Nucleus accumbens (tissue), 56 donors: ENCODE data around the gene TSPEAR.

Experiments
- DNase-seq, 56 donors: peaks; one replicate each; lab custom pipeline; 2025; lab: John Stamatoyannopoulos, UW

Gene TSPEAR

DNA sequence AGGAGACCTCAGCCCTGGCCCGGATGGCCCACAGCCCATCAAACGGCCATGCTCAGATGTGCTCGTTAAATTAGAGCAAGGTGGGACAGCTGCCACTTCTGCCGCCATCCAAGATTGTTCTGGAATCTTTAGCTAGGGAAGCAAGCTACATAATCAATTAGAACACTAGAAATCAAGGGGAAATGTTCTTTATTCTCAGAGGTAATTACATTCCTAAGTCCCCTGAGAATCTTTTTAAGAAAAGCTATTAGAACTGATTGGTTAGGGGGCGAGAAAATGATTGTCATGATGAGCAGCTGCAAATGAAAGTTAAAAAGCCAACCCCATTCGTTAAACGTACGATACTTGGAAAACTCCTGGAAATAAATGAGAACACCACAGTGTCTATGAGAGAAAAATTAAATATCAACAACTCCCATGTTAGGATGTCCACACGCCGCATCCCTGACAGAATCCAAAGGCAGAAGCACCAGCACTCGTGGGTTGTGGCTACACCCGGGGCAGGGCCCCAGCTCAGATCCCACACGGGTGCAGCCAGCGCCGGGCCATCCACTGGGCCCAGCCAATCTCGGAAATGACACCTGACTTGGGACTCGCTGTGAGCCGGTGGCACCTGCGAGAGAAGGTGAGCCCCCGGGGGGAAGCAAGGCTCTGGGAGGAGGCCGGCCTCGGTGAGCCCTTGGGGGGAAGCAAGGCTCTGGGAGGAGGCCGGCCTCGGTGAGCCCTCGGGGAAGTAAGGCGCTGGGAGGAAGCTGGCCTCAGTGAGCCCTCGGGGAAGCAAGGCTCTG, 209.0 kb downstream of the TSPEAR start:
- DNase-seq: no peak

DNA sequence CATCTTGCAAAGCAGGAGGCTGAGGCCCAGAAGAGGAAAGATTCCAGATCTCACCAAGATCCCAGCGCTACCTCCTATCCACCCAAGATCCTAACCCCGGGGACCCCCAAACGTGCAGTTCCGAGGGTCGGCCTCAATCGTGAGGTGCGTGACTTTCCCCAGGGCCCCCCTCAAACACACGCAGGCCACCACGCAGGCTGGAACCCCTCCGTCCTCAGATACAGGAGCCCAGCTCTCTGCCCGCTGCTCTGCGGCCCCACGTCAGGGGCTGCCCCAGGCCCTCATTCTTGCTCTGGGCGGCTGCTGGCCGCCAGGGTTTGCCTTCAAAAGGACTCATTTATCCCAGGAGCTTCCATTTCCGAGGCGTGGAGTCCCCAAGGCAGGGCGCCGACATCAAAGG, 211.3 kb downstream of the TSPEAR start:
- no peak for DNase-seq

DNA sequence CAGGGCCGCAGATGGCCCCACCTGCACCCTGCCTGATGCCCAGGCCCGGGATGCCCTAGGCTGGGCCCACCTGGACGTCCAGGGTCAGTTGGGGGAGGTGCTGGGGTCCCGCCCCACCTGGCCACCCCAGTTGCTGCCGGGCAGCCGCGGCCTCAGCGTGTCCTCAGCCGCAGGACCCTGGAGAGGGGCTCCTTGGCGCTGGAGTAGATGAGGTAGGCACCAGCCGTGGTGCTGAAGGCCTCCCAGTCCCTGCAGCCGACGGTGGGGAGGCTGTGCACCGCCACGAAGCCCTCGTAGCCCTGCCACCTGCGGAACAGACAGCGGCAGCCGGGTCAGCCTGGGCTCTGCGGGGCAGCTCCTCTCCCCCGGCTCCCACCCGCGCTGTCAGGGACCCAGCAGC, 211.7 kb downstream of the TSPEAR start:
- DNase-seq: no peak

DNA sequence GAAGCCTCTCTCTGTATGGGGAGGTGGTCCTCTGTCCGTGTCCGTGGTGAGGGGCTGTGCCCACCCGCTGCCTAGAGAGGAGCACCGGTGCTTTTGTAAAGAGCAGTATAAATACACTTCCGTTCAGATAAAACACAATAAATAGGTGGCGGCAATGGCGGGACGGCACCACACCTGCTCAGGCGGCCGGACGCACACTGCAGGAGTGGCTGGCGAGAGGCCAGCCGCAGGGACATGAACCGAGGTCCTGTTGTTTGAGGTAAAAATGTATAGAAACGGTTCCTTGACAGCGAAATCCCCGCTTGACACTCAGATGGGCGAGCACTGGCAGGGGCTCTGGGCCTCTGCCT, 212.2 kb downstream of the TSPEAR start:
- DNase-seq: no peak

DNA sequence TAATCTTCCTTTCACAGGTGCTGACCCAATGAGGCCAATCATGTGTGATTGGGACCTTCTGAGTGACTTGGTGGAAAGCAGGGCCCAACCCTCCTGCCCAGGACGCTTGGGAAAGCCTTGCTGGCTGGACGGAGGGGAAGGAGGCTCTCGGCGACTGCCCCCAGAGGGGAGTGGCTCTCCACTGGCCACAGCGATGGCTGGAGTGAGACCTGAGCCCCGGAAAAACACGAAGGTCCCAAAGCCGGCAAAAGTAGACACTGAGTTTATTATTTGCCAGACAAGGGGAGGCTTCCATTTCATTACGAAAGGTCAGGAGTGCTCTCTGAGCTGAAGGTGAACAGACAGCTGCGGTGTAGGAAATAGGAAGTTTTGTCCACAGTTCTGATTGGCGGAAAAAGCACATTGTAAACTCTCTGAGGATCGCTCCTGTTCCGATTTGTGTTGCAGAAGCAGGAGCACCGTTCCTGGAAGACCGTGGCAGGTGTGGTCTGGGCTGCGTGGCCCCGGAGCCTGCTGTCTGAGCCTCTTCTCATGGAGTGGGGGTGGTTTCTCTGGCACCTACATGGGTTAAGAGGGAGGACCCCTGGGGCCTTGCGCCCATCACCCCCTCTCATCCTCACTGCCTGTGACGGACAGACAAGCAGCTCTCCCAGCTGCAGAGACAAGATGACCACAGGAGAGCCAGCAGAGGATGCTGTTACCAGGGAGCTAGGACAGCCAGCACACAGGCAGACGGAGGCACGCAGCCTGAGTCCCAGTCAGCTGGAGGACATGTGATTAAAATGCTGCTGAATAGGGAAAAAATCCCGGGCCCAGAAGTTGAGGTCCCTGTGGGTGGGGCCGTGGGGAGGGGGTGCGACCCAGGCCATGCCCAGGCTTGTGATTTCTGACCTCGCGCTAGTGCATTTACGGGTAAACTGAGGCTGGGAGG, 212.8 kb downstream of the TSPEAR start:
- no peak for DNase-seq

DNA sequence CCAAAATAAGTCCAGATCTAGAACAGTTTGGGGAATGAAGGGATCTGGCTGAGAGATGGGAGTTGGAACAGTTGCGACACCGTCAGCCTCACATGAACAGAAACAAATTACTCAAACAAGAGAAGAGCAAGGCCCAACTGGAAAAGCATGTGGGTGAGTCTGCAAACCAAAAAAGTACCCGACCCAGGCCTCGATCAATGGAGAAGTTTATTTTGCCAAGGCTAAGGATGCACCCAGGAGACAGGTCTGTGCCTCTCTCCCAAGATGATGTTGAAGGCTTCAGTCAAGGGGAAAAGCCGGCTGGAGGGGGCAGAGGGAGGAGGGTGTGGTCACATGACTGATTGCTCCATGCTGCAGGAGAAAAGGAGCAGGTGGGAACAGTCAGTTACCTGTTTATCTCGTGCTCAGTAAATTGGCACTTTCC, 213.7 kb downstream of the TSPEAR start:
- DNase-seq: no peak

DNA sequence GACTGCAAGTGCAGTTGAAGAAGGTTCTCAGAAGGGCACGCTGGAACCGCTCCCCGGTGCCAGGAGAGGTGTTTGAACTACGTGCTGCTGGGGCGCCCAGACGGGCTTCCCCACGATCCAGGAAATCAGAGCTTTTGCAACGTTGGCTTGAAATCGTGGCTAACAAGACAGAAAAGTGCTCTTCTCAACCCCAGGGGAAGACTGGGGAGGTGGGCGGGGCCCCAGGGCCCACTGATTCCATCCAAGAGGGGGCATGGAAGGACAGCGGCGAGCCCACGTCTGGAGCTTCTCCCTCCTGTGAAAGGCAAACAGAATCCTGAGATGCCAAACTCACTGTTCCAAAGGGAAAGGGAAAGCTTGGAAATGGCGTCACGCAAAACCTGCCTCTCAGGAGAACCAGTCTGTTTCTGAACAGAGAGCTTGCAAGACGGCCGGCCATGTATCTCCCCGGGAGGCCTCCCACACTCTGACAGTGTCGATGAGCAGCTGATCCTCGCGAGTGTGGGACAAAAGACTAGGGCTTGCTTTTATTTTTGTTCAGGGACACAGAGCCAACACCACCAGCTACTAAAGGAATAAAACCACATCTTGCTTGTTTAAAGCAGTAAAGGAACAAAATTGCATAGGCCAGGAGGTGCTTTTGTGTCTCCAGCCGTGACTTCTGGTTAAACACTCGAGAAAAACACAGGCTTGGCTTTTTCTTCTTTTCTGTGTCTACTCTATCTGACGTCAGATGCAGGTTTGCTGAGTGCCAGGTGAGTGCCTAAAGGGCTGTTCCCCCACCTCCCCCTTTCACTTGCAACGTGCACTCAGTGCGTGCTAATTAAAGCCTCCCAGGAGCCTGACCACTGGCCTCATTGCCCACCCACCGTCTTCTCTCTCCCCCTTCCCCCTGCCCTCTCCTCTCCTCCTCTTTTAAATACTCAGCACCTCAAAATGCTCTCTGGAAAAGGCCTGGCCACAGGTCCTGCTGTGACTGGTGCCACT, 214.5 kb downstream of the TSPEAR start:
- peak in 1 of 56 donors; percentile 16 for DNase-seq

DNA sequence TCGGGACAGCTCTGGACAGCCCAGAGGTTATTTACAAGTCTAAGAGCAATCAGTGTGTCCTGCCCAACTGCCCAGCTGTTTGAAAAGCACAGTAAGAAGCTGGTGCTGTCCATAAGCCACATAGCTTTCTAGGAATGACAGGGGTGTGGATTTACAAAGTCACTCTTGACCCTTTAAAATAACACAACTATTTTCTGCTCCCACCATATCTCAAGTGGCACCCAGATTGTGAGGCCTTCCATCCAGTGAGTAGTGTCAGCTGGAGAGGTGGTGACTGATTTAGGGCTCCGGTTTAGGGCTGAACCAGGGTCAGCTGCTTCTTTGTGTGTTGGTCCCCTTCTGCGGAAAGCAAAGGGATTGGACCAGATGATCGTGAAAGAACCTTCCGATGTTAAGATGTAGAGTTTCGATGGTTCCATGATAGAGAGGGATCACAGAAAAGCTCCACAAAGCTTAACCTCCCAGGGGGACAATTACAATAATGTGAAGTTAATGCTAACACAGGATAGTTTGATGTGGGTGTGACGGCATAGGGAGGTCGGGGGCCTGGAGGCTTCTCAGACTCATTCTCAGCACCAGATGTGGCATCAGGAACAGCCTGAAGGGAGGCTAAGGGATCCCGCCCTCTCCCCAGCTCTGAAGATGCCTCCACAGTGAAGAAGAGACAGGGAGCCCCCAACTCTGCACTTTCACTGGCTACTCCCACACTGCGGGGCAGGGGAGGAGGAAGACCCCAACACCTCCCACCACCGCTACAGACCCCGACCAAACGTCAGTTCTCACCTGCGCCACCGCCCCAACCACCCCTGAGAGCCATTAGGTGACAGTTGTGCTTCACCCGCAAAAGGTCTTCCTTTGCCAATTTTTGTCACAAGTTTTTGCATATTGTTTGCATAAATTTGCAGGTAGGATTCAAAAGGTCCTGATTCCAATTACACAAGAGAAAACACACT, 215.5 kb downstream of the TSPEAR start:
- no peak for DNase-seq

DNA sequence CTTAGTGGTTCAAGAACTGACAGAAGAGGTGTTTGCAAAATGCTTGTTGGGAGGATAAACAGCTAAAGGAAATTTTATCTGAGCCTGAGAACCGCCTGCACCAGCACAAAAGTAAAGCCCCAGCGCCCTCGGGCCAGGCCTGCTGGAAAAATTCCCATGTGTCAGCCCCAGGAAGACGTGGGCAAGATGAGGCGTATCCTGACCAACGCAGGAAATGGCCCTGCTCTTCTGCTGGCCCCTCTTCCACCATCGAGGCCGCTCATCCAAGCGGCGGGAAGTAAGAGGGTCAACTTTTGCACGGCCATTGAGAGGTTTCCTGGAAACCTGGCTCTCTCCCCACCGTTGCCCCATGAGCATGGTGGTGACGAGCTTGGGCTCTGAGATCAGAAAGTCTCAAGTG, 216.4 kb downstream of the TSPEAR start:
- no peak for DNase-seq

DNA sequence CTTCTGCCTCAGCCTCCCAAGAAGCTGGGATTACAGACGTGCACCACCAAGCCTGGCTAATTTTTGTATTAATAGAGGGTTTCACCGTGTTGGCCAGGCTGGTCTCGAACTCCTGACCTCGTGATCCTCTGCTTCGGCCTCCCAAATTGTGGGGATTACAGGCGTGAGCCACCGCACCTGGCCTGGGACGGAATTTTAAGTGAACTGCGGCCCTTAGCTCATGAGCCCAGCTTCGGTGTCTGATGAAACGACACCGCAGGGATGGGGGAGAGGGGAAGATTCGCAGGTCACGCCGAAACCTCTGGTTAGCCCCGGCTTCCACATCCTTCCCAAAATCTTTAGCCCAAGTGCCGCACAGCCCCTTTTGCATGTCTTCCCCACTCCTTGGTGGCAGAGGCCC, 217.0 kb downstream of the TSPEAR start:
- no peak for DNase-seq

DNA sequence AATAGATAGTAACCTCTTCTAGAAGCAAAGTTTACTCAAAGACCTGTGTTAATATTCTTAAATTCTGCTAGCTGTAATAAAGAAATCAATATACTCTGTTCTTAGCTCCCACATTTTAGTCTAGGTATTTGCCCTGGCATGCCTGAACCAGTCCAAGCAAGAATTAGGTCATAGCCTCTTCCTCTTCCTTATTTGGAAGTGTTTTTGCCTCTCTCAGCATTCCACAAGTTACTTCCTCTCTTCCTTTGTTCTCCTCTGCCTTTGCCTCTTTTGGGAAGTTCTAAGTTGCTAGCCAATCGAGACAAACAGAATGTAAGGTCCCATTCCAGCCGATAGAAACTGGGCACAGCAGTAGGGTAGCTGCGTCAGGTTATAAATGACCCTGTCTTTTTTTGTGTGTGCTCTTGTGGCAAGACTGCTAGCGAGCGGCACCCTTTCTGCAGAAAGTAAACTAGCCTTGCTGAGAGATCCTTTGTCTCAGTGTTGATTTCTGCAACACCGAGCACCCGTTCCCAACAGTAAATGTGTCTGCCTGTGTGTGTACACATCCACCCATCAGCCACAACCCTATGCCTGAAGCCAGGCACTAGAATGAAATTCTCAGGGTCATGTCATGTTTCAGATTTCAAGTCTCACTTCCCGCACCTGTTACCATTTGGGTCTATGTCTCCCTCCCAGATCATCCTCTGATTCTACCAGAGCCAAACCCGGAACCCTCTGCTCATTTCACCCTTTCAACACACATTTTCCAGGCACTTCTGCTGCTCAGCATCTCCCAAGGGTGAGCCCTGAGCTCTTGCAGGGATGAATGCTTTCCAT, 218.6 kb downstream of the TSPEAR start:
- no peak for DNase-seq

DNA sequence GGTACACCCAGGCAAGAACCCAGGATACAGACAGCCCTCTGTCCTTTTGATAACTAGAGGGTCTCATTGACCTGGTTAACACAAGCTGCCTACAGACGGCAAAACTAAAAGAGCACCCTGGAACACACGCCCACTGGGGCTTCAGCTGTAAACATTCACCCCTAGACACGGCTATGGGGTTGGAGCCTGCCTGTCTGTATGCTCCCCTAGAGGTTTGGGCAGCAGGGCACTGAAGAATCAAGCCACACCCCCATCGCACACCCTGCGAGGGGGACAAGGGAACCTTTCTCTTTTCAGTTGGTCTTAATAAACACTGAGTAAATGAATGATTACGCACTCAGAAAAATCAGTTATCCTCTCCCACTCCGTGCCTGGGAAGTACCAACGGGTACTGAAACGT, 220.6 kb downstream of the TSPEAR start:
- DNase-seq: no peak

DNA sequence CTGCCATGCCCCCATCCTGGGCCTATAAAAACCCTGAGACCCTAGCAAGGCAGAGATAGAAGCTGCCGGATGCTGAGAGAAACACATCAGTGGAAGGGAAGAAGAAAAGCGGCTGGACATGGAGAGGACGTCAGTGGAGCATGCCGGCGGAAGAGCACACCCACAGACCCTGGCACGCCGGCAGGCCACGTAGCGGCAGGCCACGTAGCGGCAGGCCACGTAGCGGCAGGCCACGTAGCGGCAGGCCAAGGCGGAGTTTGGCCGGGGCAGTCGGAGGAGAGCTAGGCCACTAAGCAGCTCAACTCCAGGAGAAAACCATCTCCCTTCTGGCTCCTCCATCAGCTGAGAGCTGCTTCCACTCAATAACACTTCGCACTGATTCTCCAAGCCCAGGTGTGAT, 221.0 kb downstream of the TSPEAR start:
- DNase-seq: no peak

DNA sequence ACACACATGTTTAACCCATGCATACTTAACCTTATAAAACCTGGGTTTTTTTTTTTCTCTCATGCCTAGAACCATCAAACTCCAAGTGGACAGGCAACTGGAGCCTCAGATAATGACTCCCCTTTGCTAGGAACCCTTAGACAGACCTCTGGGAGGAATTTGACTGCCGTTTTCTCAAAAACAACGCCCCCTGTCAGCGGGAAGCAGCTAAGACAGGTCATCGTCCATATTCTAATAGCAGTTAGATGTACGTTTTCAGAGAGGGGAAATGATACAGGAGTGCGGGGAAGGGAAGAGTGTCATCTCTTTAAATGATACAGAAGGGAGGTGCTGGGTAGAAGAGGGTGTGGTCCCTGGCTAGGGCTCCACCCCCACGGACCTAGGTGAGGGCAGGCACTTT, 221.4 kb downstream of the TSPEAR start:
- DNase-seq: no peak

DNA sequence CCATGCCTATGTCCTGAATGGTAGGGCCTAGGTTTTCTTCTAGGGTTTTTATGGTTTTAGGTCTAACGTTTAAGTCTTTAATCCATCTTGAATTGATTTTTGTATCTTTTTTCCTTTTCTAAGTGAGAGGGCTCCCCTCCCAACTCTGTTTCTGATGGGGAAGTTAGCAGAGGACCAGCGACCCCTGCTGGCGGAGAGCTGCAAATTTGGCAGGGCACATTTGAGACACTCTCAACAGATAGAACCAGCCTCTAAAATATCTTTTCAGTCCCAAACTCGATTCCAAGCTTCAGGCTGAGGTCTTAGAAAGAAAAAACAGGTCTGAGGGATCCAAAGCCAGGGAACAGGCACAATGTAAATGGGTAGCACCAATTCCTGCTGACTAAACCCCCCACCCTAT, 223.5 kb downstream of the TSPEAR start:
- no peak for DNase-seq

DNA sequence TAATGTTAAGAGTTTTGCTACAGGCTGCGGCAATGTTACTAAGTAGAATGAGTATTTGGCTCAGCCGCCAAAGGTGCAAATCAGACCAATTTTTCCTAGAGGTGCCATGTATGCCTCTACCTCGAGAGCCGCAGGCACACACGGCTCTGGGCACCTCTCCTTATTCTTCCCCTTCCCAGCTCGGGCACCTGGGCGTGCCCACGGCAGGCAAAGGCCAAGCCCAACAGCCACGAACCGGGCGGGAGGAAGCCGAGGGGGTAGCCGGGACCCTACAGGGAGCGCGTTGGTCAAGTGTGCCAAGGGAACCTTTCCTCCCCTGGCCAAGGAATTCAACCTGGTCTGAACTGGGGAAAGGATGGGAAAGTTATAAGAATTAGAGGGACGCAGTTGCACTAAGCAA, 225.1 kb downstream of the TSPEAR start:
- no peak for DNase-seq

DNA sequence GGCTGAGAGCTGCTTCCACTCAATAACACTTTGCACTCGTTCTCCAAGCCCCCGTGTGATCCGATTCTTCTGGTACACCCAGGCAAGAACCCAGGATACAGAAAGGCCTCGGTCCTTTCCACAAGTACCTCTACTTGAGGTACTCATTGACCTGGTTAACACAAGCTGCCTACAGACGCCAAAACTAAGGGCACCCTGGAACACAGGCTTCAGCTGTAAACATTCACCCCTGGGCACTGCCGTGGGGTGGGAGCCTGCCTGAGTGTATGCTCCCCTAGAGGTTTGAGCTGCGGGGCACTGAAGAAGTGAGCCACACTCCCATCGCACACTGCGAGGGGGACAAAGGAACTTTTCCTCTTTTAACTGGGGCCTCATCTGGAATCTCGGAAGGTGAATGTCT, 225.6 kb downstream of the TSPEAR start:
- no peak for DNase-seq

DNA sequence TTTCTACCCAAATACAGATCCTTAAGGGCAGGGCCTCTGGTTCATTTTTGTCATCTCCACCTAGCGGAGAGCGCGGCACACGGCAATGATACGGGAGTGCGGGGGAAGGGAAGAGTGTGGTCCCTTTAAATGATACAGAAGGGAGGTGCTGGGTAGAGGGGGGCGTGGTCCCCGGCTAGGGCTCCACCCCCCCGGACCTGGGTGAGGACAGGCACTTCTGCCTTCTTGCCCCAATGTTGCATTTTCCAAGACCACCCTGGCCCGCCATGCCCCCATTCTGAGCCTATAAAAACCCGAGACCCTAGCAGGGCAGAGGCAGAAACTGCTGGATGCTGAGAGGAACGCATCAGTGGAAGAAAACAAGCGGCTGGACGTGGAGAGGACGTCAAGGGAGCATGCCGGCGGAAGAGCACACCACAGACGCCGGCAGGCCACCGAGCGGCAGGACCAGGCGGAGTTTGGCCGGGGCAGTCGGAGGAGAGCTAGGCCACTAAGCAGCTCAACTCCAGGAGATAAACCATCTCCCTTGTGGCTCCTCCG, 226.0 kb downstream of the TSPEAR start:
- DNase-seq: no peak
